ENCODE data around the gene OR10A2.
"Not testable (repeated sequence)": the region's sequence is repeated elsewhere in the genome, so short reads cannot be mapped to it uniquely, and the experiment has no call there.

Gene OR10A2

DNA sequence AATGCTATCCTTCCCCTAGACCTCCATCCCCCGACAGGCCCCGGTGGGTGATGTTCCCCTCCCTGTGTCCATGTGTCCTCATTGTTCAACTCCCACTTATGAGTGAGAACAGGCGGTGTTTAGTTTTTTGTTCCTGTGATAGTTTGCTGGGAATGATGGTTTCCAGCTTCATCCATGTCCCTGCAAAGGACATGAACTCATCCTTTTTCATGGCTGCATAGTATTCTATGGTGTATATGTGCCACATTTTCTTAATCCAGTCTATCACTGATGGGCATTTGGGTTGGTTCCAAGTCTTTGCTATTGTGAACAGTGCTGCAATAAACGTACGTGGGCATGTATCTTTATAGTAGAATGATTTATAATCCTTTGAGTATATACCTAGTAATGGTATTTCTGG, 24.9 kb downstream of the OR10A2 start:
- not testable (repeated sequence) for DNase-seq (ENCODE audit: low spot score)

DNA sequence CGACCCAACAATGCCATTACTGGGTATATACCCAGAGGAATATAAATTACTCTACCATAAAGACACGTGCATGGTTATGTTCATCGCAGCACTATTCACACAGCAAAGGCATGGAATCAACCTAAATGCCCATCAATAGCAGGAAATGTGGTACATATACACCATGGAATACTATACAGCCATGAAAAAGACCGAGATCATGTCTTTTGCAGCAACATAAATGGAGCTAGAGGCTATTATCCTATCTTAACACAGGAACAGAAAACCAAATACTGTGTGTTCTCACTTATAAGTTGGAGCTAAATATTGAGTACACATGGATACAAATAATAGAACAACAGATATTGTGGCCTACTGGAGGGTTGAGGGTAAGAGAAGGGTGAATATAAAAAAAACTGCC, 26.0 kb downstream of the OR10A2 start:
- no peak for DNase-seq (ENCODE audit: low spot score)

GRCh38 chr11:6889835-6890234, 27.0 kb downstream of the OR10A2 start:
- DNase-seq (ENCODE audit: low spot score), result no peak

DNA sequence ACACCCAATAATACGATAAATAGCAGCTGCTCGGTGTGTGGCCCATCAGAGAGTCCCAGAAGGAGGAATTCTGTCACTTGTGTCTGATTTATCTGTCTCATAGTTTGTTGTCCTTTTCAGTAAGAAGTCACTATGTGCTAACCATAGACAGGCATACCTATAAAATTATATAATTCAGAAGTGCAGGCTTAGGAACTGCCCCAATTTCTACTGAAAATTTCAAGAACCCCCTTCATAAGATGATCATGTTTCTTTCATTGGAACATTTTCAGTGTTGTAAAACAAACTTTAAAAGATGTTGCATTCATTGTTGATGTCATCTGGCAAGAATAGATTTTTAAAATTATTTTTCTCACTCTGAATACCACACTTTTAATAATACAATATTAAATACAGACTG, 29.5 kb downstream of the OR10A2 start, which contains the start of gene OR2D2:
Gene OR2D2, minus strand, starts transcription at position 101 of the 400 bp plus-strand sequence. Its CDS starts 0 bp downstream, at position 101.
- DNase-seq (ENCODE audit: low spot score), result no peak

- no peak for DNase-seq (ENCODE audit: low spot score)
Measured at GRCh38 chr11:6894097-6894496, 31.2 kb downstream of the OR10A2 start.

- no peak for DNase-seq (ENCODE audit: low spot score)
Measured at GRCh38 chr11:6895010-6895409, 32.2 kb downstream of the OR10A2 start.

- no peak for DNase-seq (ENCODE audit: low spot score)
Measured at GRCh38 chr11:6898911-6899310, 36.1 kb downstream of the OR10A2 start.

GRCh38 chr11:6900327-6900999, 37.6 kb downstream of the OR10A2 start:
- DNase-seq (ENCODE audit: low spot score), result no peak

- not testable (repeated sequence) for DNase-seq (ENCODE audit: low spot score)
Measured at GRCh38 chr11:6904804-6905203, 41.9 kb downstream of the OR10A2 start.

- no peak for DNase-seq (ENCODE audit: low spot score)
Measured at GRCh38 chr11:6911378-6911777, 48.5 kb downstream of the OR10A2 start.

DNA sequence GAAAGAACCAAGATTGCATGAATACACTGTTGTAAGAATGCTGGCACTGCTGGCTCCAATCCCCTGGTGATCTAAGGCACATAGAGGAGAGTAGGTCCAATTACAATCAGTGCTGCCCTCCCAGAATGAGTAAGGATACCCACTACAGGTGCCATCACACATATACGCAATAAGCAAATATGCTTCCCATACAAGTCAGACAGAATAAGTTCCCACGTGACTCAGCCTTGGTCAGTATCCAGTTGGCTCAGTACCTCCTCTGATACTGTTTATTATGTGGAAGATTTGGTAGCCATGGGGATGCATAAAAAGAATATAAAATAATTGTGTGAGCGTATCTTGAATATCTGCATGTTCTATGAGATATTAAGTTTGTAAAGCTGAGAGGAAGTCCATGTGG, 49.1 kb downstream of the OR10A2 start:
- no peak for DNase-seq (ENCODE audit: low spot score)

- DNase-seq (ENCODE audit: low spot score), result no peak
Measured at GRCh38 chr11:6919698-6920097, 56.8 kb downstream of the OR10A2 start.

GRCh38 chr11:6920702-6921101, 57.8 kb downstream of the OR10A2 start, which contains the start of gene OR2D3:
OR2D3 (plus strand) TSS chr11:6921002; CDS start chr11:6921002, 0 bp downstream.
- no peak for DNase-seq (ENCODE audit: low spot score)

All from germinal center (tissue), 1 donor.